Tibial artery (tissue), 4 donors: ENCODE results near the gene IL20RA.

ENCODE experiments used
- DNase-seq, 2 donors: peaks; one replicate each; pipeline ENCODE4 v3.0.0-alpha.2; 2019
- H3K27ac ChIP-seq, 2 donors: fragments of 200-600 bp; sonication (generic) in 1 of 2; 1 replicate in 1 of 2; 2 replicates in 1 of 2; pipeline ENCODE4 v1.5.1; 2018 to 2019; ENCODE audit warnings: mild to moderate bottlenecking in 1 of 2
- H3K27me3 ChIP-seq, 2 donors: fragments of 200-600 bp; sonication (generic) in 1 of 2; one replicate each; pipeline versions ENCODE4 v1.5.1 to v1.6.0; 2016 to 2019
- H3K36me3 ChIP-seq, 3 donors: fragments of 200-600 bp; sonication (generic) in 2 of 3; one replicate each; pipeline ENCODE4 v1.5.1; 2016 to 2019; ENCODE audit warnings: mild to moderate bottlenecking in 2 of 3
- H3K4me1 ChIP-seq, 4 donors: fragments of 200-600 bp; sonication (generic) in 2 of 4; 1 replicate in 3 of 4; 2 replicates in 1 of 4; pipeline ENCODE4 v1.5.1; 2016 to 2019
- H3K4me3 ChIP-seq, 2 donors: fragments of 200-600 bp; sonication (generic) in 1 of 2; 1 replicate in 1 of 2; 2 replicates in 1 of 2; pipeline ENCODE4 v1.5.1; 2018 to 2019; ENCODE audit warnings: mild to moderate bottlenecking in 2 of 2
- H3K9me3 ChIP-seq, 3 donors: fragments of 200-600 bp; sonication (generic) in 1 of 3; one replicate each; pipeline ENCODE4 v1.5.1; 2016 to 2019
- CTCF ChIP-seq, 2 experiments: fragments of 200-600 bp in 1 of 2; fragments of 450-650 bp in 1 of 2; IDR thresholded peaks; one replicate each; pipeline ENCODE4 v1.5.1; 2017 to 2019; ENCODE audit warnings: antibody characterized with exemption in 2 of 2, mild to moderate bottlenecking in 1 of 2, moderate library complexity in 1 of 2
- intact Hi-C: fragments of 100-400 bp; cut with DNase I; formaldehyde crosslinking; loops from one replicate; pipeline ENCODE4 v1.15.0; 2023; ENCODE audit warnings: low total_unique reads

The IL20RA gene

GRCh38 chr6:137051790-137052472, 7.2 kb upstream of the IL20RA start:
- Histone ChIP-seq H3K36me3 (no peaks in the 10 kb centered on the region), H3K4me1 (no peaks in the 10 kb centered on the region), H3K27me3 (peaks cover 0 to 12% of the 10 kb centered on the region in 2 donors), H3K9me3 (no peaks in the 10 kb centered on the region), H3K27ac (no peak overlapping the region), H3K4me3 (no peak overlapping the region)
- TF ChIP-seq CTCF (IDR thresholded peaks at IDR 0.05): no peak
- intact Hi-C loops: no loop called here
- no peak for DNase-seq

GRCh38 chr6:137049095-137049494, 4.3 kb upstream of the IL20RA start:
- Histone ChIP-seq H3K4me1 (peaks cover 0 to 9% (median 2%) of the 10 kb centered on the region in 4 donors), H3K27me3 (peaks cover 0 to 20% of the 10 kb centered on the region in 2 donors), H3K36me3 (no peaks in the 10 kb centered on the region), H3K4me3 (no peak overlapping the region), H3K27ac (no peak overlapping the region), H3K9me3 (no peaks in the 10 kb centered on the region)
- no peak for DNase-seq
- intact Hi-C loops: no loop called here
- TF ChIP-seq CTCF (IDR thresholded peaks at IDR 0.05): no peak

GRCh38 chr6:137046871-137047412, 2.2 kb upstream of the IL20RA start:
- Histone ChIP-seq H3K9me3 (no peaks in the 10 kb centered on the region), H3K36me3 (no peaks in the 10 kb centered on the region), H3K27ac (no peak overlapping the region), H3K27me3 (peaks cover 0 to 33% of the 10 kb centered on the region in 2 donors), H3K4me3 (no peak overlapping the region), H3K4me1 (peaks cover 0 to 11% (median 4%) of the 10 kb centered on the region in 4 donors)
- DNase-seq: no peak
- no peak for TF ChIP-seq CTCF (IDR thresholded peaks at IDR 0.05)
- intact Hi-C loops: no loop called here

- no peaks in the 10 kb centered on the region for H3K36me3 ChIP-seq
- no peak for DNase-seq
- H3K9me3 ChIP-seq: no peaks in the 10 kb centered on the region
- H3K4me3 ChIP-seq: no peak overlapping the region
- intact Hi-C loops: no loop called here
- peaks cover 0 to 11% (median 4%) of the 10 kb centered on the region in 4 donors for H3K4me1 ChIP-seq
- H3K27ac ChIP-seq: no peak overlapping the region
- H3K27me3 ChIP-seq: peaks cover 0 to 28% of the 10 kb centered on the region in 2 donors
- no peak for TF ChIP-seq CTCF (IDR thresholded peaks at IDR 0.05)
Measured at GRCh38 chr6:137045222-137045789, 541 bp upstream of the IL20RA start.

GRCh38 chr6:137043710-137044365, 927 bp downstream of the IL20RA start:
- Histone ChIP-seq H3K9me3 (no peaks in the 10 kb centered on the region), H3K27me3 (peaks cover 0 to 26% of the 10 kb centered on the region in 2 donors), H3K27ac (no peak overlapping the region), H3K4me1 (peaks cover 0 to 11% (median 4%) of the 10 kb centered on the region in 4 donors), H3K36me3 (no peaks in the 10 kb centered on the region), H3K4me3 (peak overlapping the region; percentile 57 to 67)
- intact Hi-C loops: no loop called here
- TF ChIP-seq CTCF (IDR thresholded peaks at IDR 0.05): no peak
- no peak for DNase-seq
